WI38 (cell line): ENCODE results near the gene TMEM184A.

ENCODE experiments used
- H3K4me3 ChIP-seq: 2 replicates; pipeline ENCODE4 v1.5.1; 2011; ENCODE audit warnings: low read depth, mild to moderate bottlenecking, control low read depth, low read length
- CTCF ChIP-seq: IDR thresholded peaks from 2 replicates; pipeline ENCODE4 v1.5.1; 2012; ENCODE audit warnings: low read depth, mild to moderate bottlenecking, control low read depth, low read length

TMEM184A gene

GRCh38 chr7:1590476-1590875 lies 34.5 kb upstream of the TMEM184A start:
- no peak for TF ChIP-seq CTCF
- no peak overlapping the region for H3K4me3 ChIP-seq

GRCh38 chr7:1588978-1589377 lies 33.0 kb upstream of the TMEM184A start:
- H3K4me3 ChIP-seq: no peak overlapping the region
- TF ChIP-seq CTCF: no peak

GRCh38 chr7:1587738-1588137 lies 31.7 kb upstream of the TMEM184A start:
- no peak overlapping the region for H3K4me3 ChIP-seq
- no peak for TF ChIP-seq CTCF

- no peak for TF ChIP-seq CTCF
- no peak overlapping the region for H3K4me3 ChIP-seq
Measured at GRCh38 chr7:1586827-1587705, 31.1 kb upstream of the TMEM184A start.

GRCh38 chr7:1586126-1586826 lies 30.3 kb upstream of the TMEM184A start:
- H3K4me3 ChIP-seq: no peak overlapping the region
- no peak for TF ChIP-seq CTCF

- no peak for TF ChIP-seq CTCF
- no peak overlapping the region for H3K4me3 ChIP-seq
Measured at GRCh38 chr7:1585142-1585981, 29.4 kb upstream of the TMEM184A start.
